ENCODE data around the gene DUSP2.
"Not testable (repeated sequence)": the region's sequence is repeated elsewhere in the genome, so short reads cannot be mapped to it uniquely, and the experiment has no call there.

The DUSP2 gene

GRCh38 chr2:96161898-96162297 lies 16.7 kb upstream of the DUSP2 start:
- peak in 1 of 2 experiments; percentile 50 for DNase-seq

DNA sequence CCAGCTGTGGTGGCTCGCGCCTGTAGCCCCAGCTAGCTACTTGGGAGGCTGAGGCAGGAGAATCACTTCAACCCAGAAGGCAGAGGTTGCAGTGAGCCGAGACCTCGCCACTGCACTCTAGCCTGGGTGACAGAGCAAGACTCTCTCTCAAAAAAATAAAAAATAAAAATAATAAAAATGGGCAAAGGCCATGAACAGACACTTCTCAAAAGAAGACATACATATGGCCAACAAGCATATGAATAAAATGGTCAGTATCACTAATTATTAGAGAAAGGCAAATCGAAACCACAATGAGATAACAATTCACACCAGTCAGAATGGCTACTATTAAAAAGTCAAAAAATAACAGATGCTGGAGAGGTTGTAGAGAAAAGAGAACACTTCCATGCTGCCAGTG lies 15.1 kb upstream of the DUSP2 start:
- not testable (repeated sequence) for DNase-seq

GRCh38 chr2:96159084-96159830 lies 14.0 kb upstream of the DUSP2 start:
- peak; percentile 67 to 77 for DNase-seq

DNA sequence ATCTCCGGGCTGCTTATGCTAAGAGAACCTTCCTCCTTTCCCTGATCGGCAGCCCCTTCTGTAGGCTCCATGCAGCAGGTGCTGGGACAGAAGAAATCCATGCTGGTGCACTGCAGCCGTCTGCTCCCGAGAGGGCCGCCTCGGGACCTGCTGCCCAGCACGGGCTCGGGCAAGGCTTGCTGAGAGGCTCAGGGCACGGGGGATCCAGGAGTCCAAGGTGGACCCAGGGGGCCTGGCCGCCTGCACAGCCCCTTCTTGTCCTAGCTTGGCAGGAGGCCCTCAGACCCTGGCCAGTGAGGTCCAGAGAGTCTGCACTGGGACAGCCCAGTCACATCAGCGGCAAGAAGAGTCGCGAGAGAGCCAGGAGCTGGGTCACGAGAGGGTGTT lies 13.3 kb upstream of the DUSP2 start:
- DNase-seq, result no peak

DNA sequence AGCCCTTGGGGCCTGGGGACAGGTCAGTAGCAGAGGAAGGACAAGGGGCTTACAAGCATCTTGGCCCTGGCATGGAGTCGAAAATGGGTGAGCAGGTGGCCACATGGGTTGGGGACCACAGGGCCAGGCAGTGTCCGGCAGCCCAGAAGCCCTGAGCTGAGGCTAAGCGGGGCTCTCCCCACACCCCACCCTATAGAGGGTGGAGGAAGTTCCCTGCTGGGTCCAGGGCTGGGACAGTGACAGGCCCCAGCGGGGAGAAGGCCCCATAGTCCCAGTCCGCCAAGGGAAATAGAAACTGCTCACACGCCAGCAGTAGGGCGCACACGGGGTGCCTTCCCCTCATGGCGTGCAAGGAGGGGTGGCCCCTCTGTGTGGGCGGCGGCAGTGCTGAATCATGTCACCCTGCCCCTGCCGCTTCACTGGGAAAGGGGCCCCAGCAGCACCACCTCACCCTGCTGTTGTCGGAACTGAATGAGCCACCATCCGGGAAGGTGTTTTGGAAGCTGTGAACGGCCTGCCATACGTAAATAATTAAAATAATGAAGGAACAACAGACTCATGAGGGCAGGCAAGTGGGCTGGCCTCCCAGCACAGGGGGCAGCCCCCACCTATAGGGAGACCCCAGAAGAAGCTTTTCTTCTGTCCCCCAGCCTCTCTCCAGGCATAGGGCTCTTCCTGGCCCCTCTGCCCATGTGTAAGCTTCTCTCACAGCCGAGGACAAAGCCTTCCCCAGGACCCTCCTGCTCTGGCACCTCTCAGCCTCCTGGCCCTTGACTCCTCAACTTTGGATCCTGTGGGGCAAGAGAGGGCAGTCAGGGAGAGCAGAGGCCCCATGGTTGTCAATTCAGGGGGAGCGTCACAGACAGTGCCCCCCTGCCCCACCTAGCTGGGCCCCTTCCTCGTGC lies 12.7 kb upstream of the DUSP2 start:
- peak; percentile 98 for DNase-seq

DNA sequence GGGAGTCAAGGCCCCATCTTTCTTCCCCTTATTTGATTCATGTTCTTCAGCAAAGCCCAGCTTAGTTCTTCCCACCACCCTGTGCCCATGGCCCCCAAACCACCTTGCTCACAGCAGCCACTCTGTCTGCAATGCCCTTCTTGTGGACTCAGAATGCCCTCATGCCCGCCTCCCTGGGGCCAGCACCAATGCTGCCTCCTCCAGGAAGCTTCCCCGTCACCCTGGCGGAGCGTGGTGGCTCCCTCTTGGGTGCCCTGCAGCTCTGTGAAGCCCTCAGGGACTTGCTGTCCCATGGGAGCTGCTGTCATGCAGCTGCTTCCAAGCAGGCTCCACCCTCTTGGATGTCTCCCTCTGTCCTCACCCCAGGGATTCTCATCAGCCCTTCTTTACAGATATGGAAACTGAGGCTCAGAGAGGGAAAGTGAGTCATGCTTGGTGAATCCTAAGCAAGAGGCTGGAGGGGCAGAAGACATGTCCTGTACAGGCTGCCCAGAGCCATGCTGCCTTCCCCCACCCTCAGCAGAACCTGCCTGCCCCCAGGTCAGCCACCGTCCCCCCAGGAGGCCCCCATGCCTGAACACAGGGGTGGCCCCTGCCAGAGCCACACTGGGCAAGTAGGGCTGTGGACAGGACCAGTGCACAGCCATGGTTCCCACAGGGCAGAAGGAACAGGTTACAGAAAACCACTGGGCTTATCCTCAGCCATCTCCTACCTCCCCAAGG lies 11.8 kb upstream of the DUSP2 start:
- DNase-seq, result peak; percentile 42 to 47

GRCh38 chr2:96156011-96156820 lies 11.0 kb upstream of the DUSP2 start:
- DNase-seq, result peak; percentile 66 to 77

DNA sequence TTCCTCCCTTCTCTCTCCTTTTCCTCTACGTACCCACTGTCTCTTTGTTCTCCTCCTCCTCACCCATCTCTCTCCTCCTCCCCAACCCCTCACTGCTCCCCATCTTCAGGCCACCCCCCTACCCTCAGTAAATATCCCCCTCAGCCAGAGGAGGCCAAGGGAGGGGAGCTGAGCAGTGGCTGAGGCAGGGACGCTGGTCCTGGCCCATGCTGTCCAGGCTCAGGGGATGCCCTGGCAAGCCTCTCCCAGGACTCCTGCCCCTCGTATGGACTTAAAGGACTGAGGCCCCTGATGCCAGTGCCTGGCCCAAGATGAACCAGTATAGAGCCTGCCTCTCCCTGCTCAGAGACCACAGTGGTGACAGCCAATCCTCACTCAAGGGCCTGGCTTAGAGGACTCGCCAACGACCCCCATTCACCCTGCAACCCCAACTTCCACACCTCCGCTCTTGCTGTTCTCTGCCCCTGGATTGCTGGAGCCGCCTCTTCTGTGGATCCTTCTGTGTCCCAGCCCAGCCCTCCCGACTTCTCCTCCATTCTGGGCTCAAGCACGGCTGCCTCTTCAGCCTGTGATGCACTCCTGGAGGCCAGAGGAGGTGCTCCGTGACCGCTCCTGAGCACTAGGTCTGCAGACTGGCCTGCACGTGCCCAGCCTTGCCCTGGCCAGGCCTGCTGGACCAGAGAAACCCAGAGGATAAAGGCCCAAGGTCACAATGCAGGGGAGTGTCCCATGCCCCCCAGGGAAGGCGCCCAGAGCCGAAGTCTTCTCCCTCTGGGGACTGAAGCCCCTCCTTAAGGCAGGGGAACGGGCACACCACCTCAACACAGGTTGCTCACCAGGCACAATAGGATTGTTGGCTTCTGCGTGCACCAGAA lies 9.5 kb upstream of the DUSP2 start:
- no peak for DNase-seq

DNA sequence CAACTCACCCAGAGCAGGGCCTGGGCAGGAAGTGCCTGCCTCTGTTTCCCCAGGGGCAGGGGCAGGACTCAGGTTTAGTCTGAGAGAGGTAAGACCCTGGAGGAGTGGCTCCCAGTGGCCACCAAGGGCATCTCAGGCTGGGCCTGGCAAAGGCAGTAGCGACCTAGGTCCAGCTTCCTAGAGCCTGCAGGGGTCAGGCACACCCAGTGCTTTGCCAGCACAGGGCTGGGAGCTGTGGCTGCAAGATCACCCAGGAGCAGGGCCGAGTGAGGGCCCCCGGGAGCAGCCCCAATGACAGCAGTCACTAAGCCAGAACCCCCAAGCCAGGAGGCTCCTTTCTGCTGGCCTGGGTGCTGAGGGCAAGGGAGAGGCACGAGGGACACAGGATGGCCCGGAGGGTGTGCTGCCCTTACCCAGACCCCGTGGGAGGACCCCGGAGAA lies 8.8 kb upstream of the DUSP2 start:
- DNase-seq, result no peak

- no peak for DNase-seq
Measured at GRCh38 chr2:96153291-96153713, 8.1 kb upstream of the DUSP2 start.

- no peak for DNase-seq
Measured at GRCh38 chr2:96152304-96153161, 7.3 kb upstream of the DUSP2 start.

- no peak for DNase-seq
Measured at GRCh38 chr2:96151595-96152303, 6.5 kb upstream of the DUSP2 start.

DNA sequence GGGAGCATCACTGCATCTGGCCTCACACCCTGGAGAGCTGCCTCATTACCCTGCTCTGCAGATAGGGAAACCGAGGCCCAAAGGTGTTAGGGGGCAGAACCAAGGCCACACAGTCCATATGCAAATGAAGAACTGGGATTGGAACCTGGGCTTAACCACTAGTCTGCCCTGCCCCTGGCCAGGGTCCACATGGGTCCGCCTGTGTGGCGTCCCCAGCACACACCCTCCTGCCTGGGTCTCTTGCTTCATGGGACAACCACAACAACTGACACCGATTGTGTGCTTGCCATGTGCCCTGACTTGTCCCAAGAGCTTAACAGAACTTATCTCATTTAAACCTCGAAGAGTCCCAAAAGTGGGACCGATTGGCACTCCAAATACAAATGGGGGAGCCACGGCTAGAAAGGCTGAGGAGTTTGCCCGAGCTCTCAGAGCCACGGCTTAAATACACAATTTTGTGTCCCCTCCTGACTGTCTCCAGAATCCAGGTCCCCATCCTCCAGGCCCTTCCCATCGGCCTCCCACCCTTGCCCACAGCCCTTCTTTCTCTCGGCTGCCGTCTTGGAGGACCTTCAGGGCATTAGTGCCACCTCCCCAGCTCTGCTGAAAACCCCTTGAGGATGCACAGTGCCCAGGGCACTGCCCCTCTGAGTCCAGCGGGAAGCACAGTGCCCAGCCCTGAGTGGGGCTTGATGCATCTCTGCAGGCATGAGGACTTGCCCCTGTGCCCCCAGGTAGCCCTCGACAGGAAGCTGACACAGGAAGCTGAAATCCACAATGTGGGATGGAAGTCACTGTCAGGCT lies 5.8 kb upstream of the DUSP2 start:
- no peak for DNase-seq

DNA sequence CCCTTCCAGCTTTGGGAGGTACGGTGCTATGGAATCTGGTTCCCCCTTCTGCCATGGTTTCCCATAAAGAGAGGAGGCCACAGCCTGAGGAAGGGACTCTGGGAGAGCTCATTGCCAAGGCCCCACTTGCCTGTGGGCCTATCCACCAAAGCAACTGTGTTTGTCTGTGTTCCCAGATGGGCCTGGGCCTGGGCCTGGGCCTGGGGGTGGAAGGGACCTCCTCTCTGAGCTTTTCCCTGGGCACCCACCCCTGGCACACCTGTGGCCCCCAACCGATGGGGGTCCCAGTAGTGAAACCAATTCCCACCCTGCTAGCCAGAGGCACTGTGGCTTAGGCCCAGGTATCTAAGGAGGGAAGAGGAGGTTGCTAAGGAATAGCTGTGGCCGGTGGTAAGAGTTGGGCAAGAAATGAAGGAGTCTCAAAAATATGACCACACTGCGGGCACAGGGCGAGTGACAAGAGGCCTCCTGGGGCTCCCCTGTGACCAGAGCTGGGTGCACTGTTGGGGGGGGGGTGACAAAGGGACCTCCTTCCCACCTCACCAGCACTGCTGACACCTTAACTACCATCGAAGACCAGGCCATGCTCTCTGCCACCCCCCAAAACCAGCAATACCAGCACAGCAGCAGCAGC lies 4.9 kb upstream of the DUSP2 start:
- no peak for DNase-seq

DNA sequence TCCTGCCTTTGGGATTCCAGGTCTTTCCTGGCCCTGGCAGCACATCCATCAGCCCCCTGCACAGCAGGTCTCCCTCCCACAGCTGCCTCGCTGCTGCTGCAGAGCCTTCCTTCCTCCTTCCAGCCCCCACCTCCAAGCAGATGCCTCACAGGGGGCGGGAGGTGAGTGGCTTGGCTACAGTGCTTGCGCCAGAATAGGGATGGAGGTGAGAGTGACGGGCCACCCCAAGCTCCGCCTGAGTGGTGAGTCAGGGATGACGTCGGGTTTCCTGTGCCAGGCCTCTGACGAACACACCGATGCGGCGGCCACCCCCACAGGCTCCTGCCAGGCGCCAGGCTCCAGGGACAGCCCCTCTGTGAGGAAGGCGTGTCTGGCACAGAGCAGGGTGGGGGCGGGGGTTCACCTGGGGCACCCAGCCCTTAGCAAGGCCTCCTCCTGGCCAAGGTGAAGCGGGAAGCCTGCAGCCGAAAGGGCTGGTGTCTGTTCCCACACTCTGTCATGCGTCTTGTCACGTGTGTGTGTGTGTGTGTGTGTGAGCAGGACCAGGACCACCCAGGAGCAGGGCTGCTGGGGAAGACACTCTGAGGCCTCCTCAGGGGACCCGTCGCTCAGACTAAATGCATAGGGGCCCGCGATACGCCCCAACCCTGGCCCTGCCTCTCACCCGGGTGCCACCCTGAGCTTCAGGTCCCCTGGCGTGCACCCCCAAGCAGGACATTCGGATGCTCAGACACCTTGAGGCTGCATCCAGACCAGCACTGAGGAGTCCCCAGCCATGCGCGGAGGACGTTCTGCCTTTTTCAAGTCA lies 3.4 kb upstream of the DUSP2 start:
- DNase-seq, result peak; percentile 98 to 99

DNA sequence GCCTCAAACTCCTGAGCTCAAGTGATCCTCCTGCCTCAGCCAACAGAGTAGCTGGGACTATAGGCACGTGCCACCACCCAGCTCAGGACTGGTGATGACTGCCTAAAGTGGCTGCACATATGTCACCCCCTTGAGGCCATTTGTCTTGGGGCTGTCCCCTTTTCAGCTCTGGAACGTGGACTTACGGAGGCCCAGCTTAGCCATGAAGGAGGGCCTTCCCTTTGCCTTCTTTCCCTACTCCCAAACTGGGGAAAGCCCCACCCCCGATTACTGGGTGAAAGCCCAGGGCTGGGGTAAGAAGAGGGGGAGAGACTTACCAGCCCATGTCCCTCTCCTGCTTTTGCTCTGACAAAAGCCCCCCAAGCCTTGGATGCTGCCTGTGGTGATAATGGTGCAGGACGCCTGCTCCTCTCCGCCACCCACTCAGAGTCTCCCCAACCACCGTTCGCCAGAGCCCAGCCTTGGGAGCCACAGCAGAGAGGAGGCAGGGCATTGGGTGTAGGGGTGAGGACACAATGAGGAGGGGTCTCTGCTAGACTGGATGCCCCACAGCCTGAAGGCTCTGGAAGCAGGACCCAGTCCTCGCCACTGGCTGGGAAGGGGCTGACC lies 2.5 kb upstream of the DUSP2 start:
- peak; percentile 53 to 67 for DNase-seq

Data from activated CD4-positive, alpha-beta T cell treated with anti-CD3 and anti-CD28 coated beads, Interleukin-2, amount 50 U/mL, for 48 hours (primary cell).